Liver (tissue), 3 donors: Measurements from ENCODE around the gene KLF2.

Experiments
- FOXA2 ChIP-seq: IDR thresholded peaks from 2 replicates; pipeline ENCODE4 v1.6.1; 2016; ENCODE audit warnings: antibody characterized with exemption
- GABPA ChIP-seq, 2 donors: IDR thresholded peaks in 1 of 2; conservative IDR thresholded peaks in 1 of 2; 2 replicates each; pipeline ENCODE4 v1.6.1; 2016; ENCODE audit warnings: antibody characterized with exemption in 2 of 2, mild to moderate bottlenecking in 1 of 2, moderate library complexity in 1 of 2
- REST ChIP-seq: IDR thresholded peaks from 2 replicates; pipeline ENCODE4 v1.6.1; 2016; ENCODE audit warnings: antibody characterized with exemption, mild to moderate bottlenecking
- TAF1 ChIP-seq: conservative IDR thresholded peaks from 2 replicates; pipeline ENCODE4 v1.6.1; 2016; ENCODE audit warnings: antibody characterized with exemption, mild to moderate bottlenecking
- TF ChIP-seq, protein P1 (sequence below): fragments of 150-350 bp; IDR thresholded peaks from 2 replicates; pipeline ENCODE4 v1.5.1; 2017; ENCODE audit warnings: improper control_type of control experiment, low read depth, low read length; ENCODE audit not compliant: missing input control
- TF ChIP-seq, protein P2 (sequence below): IDR thresholded peaks from 2 replicates; pipeline ENCODE4 v1.6.1; 2016; ENCODE audit warnings: antibody characterized with exemption
- TF ChIP-seq, protein P3 (sequence below): IDR thresholded peaks from 2 replicates; pipeline ENCODE4 v1.6.1; 2016; ENCODE audit warnings: antibody characterized with exemption
- donor health status: healthy.
- donor health status: healthy.

DNA sequence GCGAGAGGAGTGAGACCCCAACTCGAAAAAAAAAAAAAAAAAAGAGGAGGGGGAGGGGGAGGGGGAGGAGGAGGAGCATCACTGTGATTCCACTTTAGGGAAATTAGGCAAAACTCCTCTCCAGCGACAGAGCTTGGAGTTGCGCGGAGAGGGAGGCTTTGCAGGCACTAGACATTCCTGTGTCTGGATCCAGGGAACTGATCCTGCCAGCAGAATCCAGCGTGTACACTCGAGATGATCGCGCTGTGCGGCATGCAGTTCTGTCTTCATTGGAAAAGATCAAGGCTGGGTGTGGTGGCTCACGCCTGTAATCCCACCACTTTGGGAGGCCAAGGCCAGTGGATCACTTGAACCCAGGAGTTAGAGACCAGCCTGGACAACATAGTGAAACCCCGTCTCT, 29.6 kb upstream of the KLF2 start:
- TF ChIP-seq REST (no peak), TAF1 (no peak), GABPA (IDR thresholded peaks at IDR 0.05 in 1 of 2, conservative IDR thresholded peaks at IDR 0.05 in 1 of 2) (no peak), FOXA2 (no peak)
- TF ChIP-seq, protein P1, sequence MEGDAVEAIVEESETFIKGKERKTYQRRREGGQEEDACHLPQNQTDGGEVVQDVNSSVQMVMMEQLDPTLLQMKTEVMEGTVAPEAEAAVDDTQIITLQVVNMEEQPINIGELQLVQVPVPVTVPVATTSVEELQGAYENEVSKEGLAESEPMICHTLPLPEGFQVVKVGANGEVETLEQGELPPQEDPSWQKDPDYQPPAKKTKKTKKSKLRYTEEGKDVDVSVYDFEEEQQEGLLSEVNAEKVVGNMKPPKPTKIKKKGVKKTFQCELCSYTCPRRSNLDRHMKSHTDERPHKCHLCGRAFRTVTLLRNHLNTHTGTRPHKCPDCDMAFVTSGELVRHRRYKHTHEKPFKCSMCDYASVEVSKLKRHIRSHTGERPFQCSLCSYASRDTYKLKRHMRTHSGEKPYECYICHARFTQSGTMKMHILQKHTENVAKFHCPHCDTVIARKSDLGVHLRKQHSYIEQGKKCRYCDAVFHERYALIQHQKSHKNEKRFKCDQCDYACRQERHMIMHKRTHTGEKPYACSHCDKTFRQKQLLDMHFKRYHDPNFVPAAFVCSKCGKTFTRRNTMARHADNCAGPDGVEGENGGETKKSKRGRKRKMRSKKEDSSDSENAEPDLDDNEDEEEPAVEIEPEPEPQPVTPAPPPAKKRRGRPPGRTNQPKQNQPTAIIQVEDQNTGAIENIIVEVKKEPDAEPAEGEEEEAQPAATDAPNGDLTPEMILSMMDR: no peak
- TF ChIP-seq, protein P2, sequence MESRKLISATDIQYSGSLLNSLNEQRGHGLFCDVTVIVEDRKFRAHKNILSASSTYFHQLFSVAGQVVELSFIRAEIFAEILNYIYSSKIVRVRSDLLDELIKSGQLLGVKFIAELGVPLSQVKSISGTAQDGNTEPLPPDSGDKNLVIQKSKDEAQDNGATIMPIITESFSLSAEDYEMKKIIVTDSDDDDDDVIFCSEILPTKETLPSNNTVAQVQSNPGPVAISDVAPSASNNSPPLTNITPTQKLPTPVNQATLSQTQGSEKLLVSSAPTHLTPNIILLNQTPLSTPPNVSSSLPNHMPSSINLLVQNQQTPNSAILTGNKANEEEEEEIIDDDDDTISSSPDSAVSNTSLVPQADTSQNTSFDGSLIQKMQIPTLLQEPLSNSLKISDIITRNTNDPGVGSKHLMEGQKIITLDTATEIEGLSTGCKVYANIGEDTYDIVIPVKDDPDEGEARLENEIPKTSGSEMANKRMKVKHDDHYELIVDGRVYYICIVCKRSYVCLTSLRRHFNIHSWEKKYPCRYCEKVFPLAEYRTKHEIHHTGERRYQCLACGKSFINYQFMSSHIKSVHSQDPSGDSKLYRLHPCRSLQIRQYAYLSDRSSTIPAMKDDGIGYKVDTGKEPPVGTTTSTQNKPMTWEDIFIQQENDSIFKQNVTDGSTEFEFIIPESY: no peak
- TF ChIP-seq, protein P3, sequence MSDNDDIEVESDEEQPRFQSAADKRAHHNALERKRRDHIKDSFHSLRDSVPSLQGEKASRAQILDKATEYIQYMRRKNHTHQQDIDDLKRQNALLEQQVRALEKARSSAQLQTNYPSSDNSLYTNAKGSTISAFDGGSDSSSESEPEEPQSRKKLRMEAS: no peak
